ENCODE results near the gene SCAP. TPM values are rescaled to one million over a fixed set of nuclear protein-coding genes. Genes with fewer than 3 reads are reported as not detected.

SCAP gene
- total RNA-seq, 1 experiment from 2014 or later: 24.7 TPM

GRCh38 chr3:47414666-47415587, 60.8 kb downstream of the SCAP start:
- no peak for DNase-seq (ENCODE audit: low spot score)

DNA sequence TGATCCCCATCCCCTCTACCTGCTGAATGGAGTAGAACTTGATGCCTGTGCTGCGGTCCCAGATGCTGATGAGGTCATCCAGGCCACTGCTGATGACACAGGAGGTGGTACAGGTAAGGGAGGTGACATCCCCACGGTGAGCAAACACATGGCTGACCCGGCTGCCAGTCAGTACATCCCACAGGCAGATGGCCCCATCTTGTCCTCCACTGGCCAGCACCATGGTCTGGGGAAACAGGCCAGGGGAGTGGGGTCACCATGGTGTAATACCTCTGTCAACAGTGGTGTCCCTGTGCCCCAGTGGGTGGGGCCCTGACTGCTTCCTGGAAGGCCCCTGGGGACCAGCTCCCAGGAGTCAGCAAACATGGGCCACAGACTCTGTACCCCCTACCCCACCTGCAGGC, 61.6 kb downstream of the SCAP start:
- no peak for DNase-seq (ENCODE audit: low spot score)

GRCh38 chr3:47413751-47414150, 62.0 kb downstream of the SCAP start:
- no peak for DNase-seq (ENCODE audit: low spot score)

- no peak for DNase-seq (ENCODE audit: low spot score)
Measured at GRCh38 chr3:47412842-47413520, 62.8 kb downstream of the SCAP start.

DNA sequence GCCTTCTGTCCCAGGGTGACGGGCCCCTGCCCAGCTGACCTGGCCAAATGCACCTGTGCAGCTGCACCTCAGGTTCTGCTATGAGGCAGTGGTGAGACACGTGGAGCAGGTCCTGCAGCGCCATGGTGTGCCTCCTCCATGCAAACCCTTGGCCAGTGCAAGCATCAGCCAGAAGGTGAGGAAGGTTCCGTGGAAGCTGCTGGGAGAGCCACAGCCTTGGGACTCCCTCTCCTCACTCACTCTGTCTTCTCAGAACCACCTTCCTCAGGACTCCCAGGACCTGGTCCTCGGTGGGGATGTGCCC, 63.3 kb downstream of the SCAP start:
- DNase-seq (ENCODE audit: low spot score): no peak

GRCh38 chr3:47411696-47412452, 63.9 kb downstream of the SCAP start:
- no peak for DNase-seq (ENCODE audit: low spot score)

GRCh38 chr3:47410801-47411646, 64.7 kb downstream of the SCAP start:
- DNase-seq (ENCODE audit: low spot score): no peak

- DNase-seq (ENCODE audit: low spot score): no peak
Measured at GRCh38 chr3:47410417-47410720, 65.4 kb downstream of the SCAP start.

- DNase-seq (ENCODE audit: low spot score): no peak
Measured at GRCh38 chr3:47409688-47410416, 65.9 kb downstream of the SCAP start.

DNA sequence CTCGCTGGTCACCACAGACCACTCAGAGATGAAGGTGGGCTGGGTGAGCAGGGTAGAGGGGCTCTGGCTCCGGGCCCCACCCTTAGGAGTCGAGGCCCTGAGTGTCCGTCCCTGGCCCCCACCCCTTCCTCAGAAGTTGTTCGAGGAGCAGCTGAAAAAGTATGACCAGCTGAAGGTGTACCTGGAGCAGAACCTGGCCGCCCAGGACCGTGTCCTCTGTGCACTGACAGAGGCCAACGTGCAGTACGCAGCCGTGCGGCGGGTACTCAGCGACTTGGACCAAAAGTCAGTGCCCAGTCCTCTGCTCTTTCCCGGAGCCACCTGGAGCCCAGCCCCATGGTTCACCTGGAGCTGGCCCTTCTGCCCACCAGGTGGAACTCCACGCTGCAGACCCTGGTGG, 66.5 kb downstream of the SCAP start:
- DNase-seq (ENCODE audit: low spot score): no peak

DNA sequence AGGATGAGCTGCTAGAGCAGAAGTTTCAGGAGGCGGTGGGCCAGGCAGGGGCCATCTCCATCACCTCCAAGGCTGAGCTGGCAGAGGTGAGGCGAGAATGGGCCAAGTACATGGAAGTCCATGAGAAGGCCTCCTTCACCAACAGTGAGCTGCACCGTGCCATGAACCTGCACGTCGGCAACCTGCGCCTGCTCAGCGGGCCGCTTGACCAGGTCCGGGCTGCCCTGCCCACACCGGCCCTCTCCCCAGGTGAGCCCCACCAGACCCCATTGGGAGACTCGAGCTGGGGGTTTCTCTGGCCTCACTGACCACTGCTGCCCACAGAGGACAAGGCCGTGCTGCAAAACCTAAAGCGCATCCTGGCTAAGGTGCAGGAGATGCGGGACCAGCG, 66.9 kb downstream of the SCAP start:
- no peak for DNase-seq (ENCODE audit: low spot score)

GRCh38 chr3:47407896-47408838, 67.6 kb downstream of the SCAP start:
- no peak for DNase-seq (ENCODE audit: low spot score)

GRCh38 chr3:47407237-47407636, 68.5 kb downstream of the SCAP start:
- DNase-seq (ENCODE audit: low spot score): no peak

GRCh38 chr3:47406762-47407149, 69.0 kb downstream of the SCAP start:
- no peak for DNase-seq (ENCODE audit: low spot score)

DNA sequence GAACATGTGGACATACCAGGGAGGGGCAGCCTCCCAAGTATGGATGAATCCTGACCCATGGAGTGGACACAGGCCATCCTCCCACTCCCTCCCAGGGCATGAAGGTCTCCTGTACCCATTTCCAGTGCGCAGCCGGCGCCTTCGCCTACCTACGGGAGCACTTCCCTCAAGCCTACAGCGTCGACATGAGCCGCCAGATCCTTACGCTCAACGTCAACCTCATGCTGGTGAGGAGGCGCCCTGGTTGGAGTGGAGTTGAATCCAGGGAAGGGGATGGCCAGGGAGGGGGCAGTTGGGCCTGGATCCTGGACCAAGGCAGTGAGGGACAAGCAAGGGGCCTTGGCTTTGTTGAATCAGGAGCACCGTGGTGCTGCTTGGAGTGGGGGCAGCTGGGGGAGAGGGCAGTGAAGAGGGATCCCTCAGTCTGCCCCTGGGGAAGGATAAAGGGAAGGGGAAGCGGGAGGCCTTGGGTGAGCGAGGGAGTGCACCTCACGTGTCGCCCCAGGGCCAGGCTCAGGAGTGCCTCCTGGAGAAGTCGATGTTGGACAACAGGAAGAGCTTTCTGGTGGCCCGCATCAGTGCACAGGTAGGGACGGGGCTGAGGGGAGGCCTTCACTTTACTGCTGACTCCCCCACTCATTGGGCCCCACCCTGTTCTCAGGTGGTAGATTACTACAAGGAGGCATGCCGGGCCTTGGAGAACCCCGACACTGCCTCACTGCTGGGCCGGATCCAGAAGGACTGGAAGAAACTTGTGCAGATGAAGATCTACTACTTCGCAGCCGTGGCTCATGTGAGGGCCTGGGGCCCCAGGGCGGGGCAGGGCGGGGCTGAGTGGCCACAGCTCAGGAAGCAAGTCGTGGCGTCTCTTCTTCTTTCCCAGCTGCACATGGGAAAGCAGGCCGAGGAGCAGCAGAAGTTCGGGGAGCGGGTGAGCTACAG, 69.7 kb downstream of the SCAP start:
- no peak for DNase-seq (ENCODE audit: low spot score)

DNA sequence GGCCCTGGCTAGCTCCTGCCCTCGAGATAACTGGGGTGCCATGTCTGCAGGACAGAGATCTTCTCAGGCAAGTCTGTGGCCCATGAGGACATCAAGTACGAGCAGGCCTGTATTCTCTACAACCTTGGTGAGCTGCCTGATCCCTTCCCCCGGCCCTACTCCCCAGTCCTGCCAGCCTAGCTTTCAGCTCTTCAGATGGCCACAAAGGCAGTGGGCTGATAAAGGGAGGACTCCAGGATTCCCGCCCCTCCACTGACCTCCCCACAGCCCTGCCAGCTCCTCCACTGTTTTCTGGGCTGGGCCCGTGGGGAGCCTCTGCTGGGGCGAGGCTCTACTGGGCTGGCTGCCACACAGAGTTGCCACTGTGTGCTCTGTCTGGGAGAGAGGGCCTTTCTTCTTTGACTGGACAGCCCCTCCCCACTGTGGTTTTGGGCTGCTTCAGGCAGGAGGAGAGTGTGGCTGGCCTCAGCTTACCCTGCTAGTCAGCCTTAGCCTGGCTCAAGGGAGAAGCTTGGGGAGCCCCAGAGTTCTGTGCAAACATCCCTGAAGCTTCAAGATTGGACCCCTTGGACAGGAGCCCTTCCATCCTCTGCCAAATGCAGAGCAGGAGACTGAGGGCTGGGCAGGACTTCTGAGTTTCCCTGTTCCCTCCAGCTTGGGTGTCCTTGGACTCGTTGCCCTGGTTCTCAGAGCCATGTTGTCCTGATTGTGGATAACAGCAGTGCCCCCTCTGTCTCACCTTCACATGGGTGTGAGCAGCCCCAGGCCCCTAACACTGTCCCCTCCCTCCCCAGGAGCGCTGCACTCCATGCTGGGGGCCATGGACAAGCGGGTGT, 70.6 kb downstream of the SCAP start:
- no peak for DNase-seq (ENCODE audit: low spot score)

DNA sequence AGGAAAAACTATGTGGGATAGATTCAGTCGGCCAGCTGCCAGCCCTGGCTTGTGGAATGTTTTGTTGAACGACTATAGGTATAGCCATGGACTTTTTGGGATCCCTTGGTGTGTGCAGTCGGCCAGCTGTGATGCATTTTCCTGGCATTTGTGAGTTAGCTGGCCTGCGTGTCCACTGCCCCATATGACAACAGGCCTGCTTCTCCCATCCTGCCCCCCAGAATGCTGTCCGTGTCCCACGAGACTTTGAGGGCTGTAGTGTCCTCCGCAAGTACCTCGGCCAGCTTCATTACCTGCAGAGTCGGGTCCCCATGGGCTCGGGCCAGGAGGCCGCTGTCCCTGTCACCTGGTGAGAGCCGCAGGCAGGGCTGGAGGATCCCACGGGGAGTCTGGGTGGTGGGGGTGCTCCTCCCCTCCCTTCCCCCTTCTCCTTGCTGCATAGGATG, 71.3 kb downstream of the SCAP start:
- DNase-seq (ENCODE audit: low spot score): no peak
